Type B pancreatic cell (in vitro differentiated cells): ENCODE measurements around the gene ZC3H7A. TPM values are rescaled to one million over a fixed set of nuclear protein-coding genes. Genes with fewer than 3 reads are reported as not detected.
A peak's percentile ranks its signal among the peaks of the same experiment; 100 is the strongest.

ENCODE experiments used
- DNase-seq: peaks from one replicate; pipeline ENCODE4 v3.0.0; 2021; ENCODE audit warnings: mixed read lengths; ENCODE audit not compliant: unreplicated experiment; ENCODE audit errors: extremely low spot score
- H3K27ac Mint-ChIP-seq: 2 replicates; pipeline ENCODE4 v1.8.0; 2021; ENCODE audit warnings: mild to moderate bottlenecking, mixed read lengths
- H3K27me3 Mint-ChIP-seq: 2 replicates; pipeline ENCODE4 v1.8.0; 2021; ENCODE audit warnings: mixed read lengths
- H3K36me3 Mint-ChIP-seq: 2 replicates; pipeline ENCODE4 v1.8.0; 2021; ENCODE audit warnings: mixed read lengths
- H3K4me1 Mint-ChIP-seq: one replicate; pipeline ENCODE4 v1.8.0; 2021; ENCODE audit warnings: mixed read lengths; ENCODE audit not compliant: unreplicated experiment
- H3K4me3 Mint-ChIP-seq: 2 replicates; pipeline ENCODE4 v1.8.0; 2021; ENCODE audit warnings: mild to moderate bottlenecking, mixed read lengths
- H3K9me3 Mint-ChIP-seq: 2 replicates; pipeline ENCODE4 v1.8.0; 2021; ENCODE audit warnings: mixed read lengths
- CTCF ChIP-seq: fragments of 200-600 bp; sonication (generic); conservative IDR thresholded peaks from 2 replicates; pipeline ENCODE4 v1.5.0; 2021; ENCODE audit warnings: antibody characterized with exemption, mild to moderate bottlenecking
- total RNA-seq: library from RNA; stranded (reverse); gene quantifications from 2 replicates; pipeline ENCODE4 v1.2.1, GENCODE V29; 2021; ENCODE audit warnings: low replicate concordance

ZC3H7A gene
- total RNA-seq, 1 donor from 2014 or later = 67.5 TPM

GRCh38 chr16:11774065-11774626 lies 22.9 kb downstream of the ZC3H7A start:
- no peak for TF ChIP-seq CTCF
- Mint-ChIP-seq H3K9me3 (no peaks in the 10 kb centered on the region), H3K4me3 (no peak overlapping the region), H3K4me1 (no peaks in the 10 kb centered on the region), H3K27ac (no peak overlapping the region), H3K27me3 (no peaks in the 10 kb centered on the region), H3K36me3 (peaks cover 13% of the 10 kb centered on the region)
- no peak for DNase-seq

GRCh38 chr16:11768849-11769248 lies 28.2 kb downstream of the ZC3H7A start:
- no peak for DNase-seq
- H3K4me1 Mint-ChIP-seq = no peaks in the 10 kb centered on the region
- H3K4me3 Mint-ChIP-seq = no peak overlapping the region
- no peaks in the 10 kb centered on the region for H3K9me3 Mint-ChIP-seq
- no peak for TF ChIP-seq CTCF
- peaks cover 23% of the 10 kb centered on the region for H3K36me3 Mint-ChIP-seq
- no peak overlapping the region for H3K27ac Mint-ChIP-seq
- H3K27me3 Mint-ChIP-seq = no peaks in the 10 kb centered on the region

GRCh38 chr16:11762431-11762830 lies 34.6 kb downstream of the ZC3H7A start:
- no peaks in the 10 kb centered on the region for H3K9me3 Mint-ChIP-seq

GRCh38 chr16:11759997-11760396 lies 37.1 kb downstream of the ZC3H7A start:
- Mint-ChIP-seq H3K27ac (no peak overlapping the region), H3K9me3 (no peaks in the 10 kb centered on the region), H3K36me3 (peaks cover 62% of the 10 kb centered on the region), H3K27me3 (no peaks in the 10 kb centered on the region), H3K4me3 (no peak overlapping the region), H3K4me1 (no peaks in the 10 kb centered on the region)
- no peak for DNase-seq
- TF ChIP-seq CTCF = no peak

More at GRCh38 chr16:11762431-11762830, 34.6 kb downstream of the ZC3H7A start:
- DNase-seq = no peak
- TF ChIP-seq CTCF = no peak
- no peaks in the 10 kb centered on the region for H3K4me1 Mint-ChIP-seq
- no peak overlapping the region for H3K4me3 Mint-ChIP-seq
- peaks cover 58% of the 10 kb centered on the region for H3K36me3 Mint-ChIP-seq
- H3K27ac Mint-ChIP-seq = no peak overlapping the region
- no peaks in the 10 kb centered on the region for H3K27me3 Mint-ChIP-seq

- peaks cover 59% of the 10 kb centered on the region for H3K36me3 Mint-ChIP-seq
- H3K27me3 Mint-ChIP-seq = no peaks in the 10 kb centered on the region
- no peak for TF ChIP-seq CTCF
- no peaks in the 10 kb centered on the region for H3K9me3 Mint-ChIP-seq
- DNase-seq = no peak
- no peak overlapping the region for H3K4me3 Mint-ChIP-seq
- H3K4me1 Mint-ChIP-seq = no peaks in the 10 kb centered on the region
- H3K27ac Mint-ChIP-seq = peak overlapping the region; percentile 22
Observed at GRCh38 chr16:11759163-11759834, 37.8 kb downstream of the ZC3H7A start.
